ENCODE data around the gene TMEM134. TPM values are rescaled to one million over a fixed set of nuclear protein-coding genes. Genes with fewer than 3 reads are reported as not detected.
"Not testable (repeated sequence)": the region's sequence is repeated elsewhere in the genome, so short reads cannot be mapped to it uniquely, and the experiment has no call there.

The TMEM134 gene
- total and polyA plus RNA-seq, 2 donors (not counting 3 experiments of a cell fraction or from before 2014, with no cell fraction given): 33.4 to 207 TPM

DNA sequence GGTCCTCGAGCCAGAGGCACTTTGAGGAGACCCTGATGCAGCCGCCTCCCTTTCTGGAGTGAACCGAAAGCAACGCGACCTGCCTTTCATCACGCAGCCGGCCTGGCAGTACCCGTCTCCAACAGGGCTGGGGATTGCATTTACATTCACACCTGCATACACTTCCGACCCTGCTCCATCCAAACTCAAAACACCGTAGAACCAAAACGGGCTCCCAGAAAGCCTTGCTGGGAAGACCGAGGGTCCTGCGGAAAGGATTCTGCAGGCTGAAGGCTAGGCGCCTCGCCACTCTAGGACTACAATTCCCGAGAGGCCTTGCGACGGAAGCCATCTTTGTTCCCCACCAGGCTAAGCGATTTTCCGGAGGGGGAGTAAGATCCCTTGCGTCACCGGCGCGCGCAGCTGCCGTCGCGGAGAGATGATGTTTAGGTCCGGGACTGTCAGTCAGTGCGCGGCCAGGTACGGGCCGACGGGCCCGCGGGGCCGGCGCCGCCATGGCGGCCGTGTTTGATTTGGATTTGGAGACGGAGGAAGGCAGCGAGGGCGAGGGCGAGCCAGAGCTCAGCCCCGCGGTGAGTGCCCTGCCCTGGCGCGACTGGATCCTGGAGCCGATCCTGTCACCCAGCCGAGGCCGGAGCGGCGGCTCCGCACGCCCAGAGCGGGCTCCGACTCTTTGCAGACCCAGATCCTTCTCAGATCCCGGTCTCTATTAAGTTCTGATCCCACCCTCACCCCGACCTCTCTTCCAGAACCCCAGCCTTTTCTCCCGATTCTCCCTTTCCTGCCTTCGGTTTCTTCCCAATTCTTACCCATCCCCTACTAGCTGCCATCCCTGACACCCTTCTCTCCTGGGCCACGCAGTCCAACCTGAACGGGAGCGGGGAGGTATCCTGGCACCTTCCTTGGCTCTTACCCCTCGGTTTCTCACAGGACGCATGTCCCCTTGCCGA, 40.7 kb downstream of the TMEM134 start, which contains the start of gene RPS6KB2:
TSS of gene RPS6KB2 (plus strand) at position 443 of the 950 bp plus-strand sequence. CDS start at position 495, 52 bp downstream.
- intact Hi-C loops (cut with micrococcal nuclease) (loop anchor here (1.0 to 2.0 kb wide), 3 partner anchors 15 to 78 kb away; partner anchors contain the start of genes CORO1B and TMEM134), dilution Hi-C loops (cut with MboI; ENCODE audit: extremely low pct_ligation_motif_present, low sequenced_read_pairs) (no loop called here)
- Histone ChIP-seq H3K27ac (ENCODE audit: insufficient read depth, low read depth, low read length) (peak within 1 kb of the TSS; percentile 38), H3K9me1 (replicated peaks; ENCODE audit: control insufficient read depth, extremely low read depth, insufficient read depth, low read length) (no peaks in the 10 kb centered on the region), H4K20me1 (replicated peaks; ENCODE audit: control insufficient read depth, extremely low read depth, insufficient read depth, low read length) (no peaks in the 10 kb centered on the region), H3K9ac (replicated peaks; ENCODE audit: extremely low read depth, insufficient read depth, low read length) (peak within 1 kb of the TSS; percentile 66), H2AFZ (ENCODE audit: low read depth, low read length) (peak within 1 kb of the TSS; percentile 70), H3K27me3 (ENCODE audit: control insufficient read depth in 2 of 2, insufficient read depth in 2 of 2, low read length in 2 of 2) (no peaks in the 10 kb centered on the region), H3K79me2 (ENCODE audit: control insufficient read depth, insufficient read depth, low read length) (peaks cover 10% of the 10 kb centered on the region), H3K4me2 (ENCODE audit: insufficient read depth, low read length) (peak within 1 kb of the TSS; percentile 49), H3K4me3 (replicated peaks in 1 of 3; ENCODE audit: insufficient read depth in 1 of 3, low read depth in 1 of 3, low read length in 3 of 3) (peak within 1 kb of the TSS; percentile 46 to 91 (median 75)), H3K9me3 (replicated peaks; ENCODE audit: control insufficient read depth, insufficient read depth, low read length) (no peaks in the 10 kb centered on the region), H3K4me1 (ENCODE audit: control insufficient read depth, extremely low read depth, insufficient read depth, low read length) (no peaks in the 10 kb centered on the region), H3K36me3 (ENCODE audit: control insufficient read depth in 2 of 2, extremely low read depth in 1 of 2, insufficient read depth in 2 of 2, low read length in 2 of 2) (peaks cover 0 to 16% of the 10 kb centered on the region in 2 experiments)
- POLR2A ChIA-PET: no interaction called here
- TSS peak; percentile 50 for BruUV-seq (replicated peaks)
- FAIRE-seq: peak; percentile 94
- TF ChIP-seq JUN (IDR thresholded peaks at IDR 0.05; ENCODE audit: borderline replicate concordance, insufficient read depth, insufficient read length, low read depth) (no peak), POLR2A (IDR thresholded peaks at IDR 0.05; ENCODE audit: low read depth, low read length) (peak; percentile 96), POLR2AphosphoS5 (IDR thresholded peaks at IDR 0.05; ENCODE audit: insufficient read depth, low read depth, low read length) (peak; percentile 98), EZH2 (IDR thresholded peaks at IDR 0.05; ENCODE audit: borderline replicate concordance, low read depth, low read length, severe bottlenecking) (no peak), MYC (IDR thresholded peaks at IDR 0.05; ENCODE audit: low read depth, low read length) (no peak), FOS (IDR thresholded peaks at IDR 0.05; ENCODE audit: borderline replicate concordance, insufficient read depth, low read length) (no peak), GATA2 (IDR thresholded peaks at IDR 0.05; ENCODE audit: insufficient read depth, insufficient read length, low read depth, low read length) (no peak)
- TF ChIP-seq, protein P1, sequence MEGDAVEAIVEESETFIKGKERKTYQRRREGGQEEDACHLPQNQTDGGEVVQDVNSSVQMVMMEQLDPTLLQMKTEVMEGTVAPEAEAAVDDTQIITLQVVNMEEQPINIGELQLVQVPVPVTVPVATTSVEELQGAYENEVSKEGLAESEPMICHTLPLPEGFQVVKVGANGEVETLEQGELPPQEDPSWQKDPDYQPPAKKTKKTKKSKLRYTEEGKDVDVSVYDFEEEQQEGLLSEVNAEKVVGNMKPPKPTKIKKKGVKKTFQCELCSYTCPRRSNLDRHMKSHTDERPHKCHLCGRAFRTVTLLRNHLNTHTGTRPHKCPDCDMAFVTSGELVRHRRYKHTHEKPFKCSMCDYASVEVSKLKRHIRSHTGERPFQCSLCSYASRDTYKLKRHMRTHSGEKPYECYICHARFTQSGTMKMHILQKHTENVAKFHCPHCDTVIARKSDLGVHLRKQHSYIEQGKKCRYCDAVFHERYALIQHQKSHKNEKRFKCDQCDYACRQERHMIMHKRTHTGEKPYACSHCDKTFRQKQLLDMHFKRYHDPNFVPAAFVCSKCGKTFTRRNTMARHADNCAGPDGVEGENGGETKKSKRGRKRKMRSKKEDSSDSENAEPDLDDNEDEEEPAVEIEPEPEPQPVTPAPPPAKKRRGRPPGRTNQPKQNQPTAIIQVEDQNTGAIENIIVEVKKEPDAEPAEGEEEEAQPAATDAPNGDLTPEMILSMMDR (IDR thresholded peaks at IDR 0.05; ENCODE audit: extremely low read depth in 1 of 2, insufficient read depth in 1 of 2, low read depth in 1 of 2, low read length in 2 of 2): no peak
- TF ChIP-seq, protein P2, sequence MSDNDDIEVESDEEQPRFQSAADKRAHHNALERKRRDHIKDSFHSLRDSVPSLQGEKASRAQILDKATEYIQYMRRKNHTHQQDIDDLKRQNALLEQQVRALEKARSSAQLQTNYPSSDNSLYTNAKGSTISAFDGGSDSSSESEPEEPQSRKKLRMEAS (IDR thresholded peaks at IDR 0.05; ENCODE audit: insufficient read depth, insufficient read length): no peak
- DNase-seq (ENCODE audit: low read depth, low spot score): peak; percentile 98
- CTCF ChIA-PET: interaction anchor here (1.8 kb wide), 1 partner anchor 27 kb away, joined by 8 read pairs; the partner anchor contains the start of gene PPP1CA

DNA sequence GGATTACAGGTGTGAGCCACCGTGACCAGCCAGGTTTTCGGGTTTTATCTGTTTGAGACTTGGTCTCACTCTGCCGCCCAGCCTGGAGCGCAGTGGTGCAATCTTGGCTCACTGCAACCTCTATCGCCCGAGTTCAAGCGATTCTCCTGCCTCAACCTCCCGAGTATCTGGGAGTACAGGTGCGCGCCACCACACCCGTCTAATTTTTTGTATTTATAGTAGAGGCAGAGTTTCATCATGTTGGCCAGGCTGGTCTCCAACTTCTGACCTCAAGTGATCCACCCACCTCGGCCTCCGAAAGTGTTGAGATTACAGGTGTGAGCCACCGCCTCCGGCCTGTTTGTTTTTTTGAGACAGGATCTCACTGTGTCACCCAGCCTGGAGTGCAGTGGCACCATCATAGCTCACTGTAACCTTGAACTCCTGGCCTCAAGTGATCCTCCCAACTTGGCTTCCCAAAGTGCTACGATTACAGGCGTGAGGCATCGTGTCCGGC, 41.6 kb downstream of the TMEM134 start:
- H3K4me1 ChIP-seq (ENCODE audit: control insufficient read depth, extremely low read depth, insufficient read depth, low read length); POLR2A ChIA-PET; H3K27ac ChIP-seq (ENCODE audit: insufficient read depth, low read depth, low read length); dilution Hi-C loops (cut with MboI; ENCODE audit: extremely low pct_ligation_motif_present, low sequenced_read_pairs); H3K9me1 ChIP-seq (replicated peaks; ENCODE audit: control insufficient read depth, extremely low read depth, insufficient read depth, low read length); BruUV-seq (replicated peaks); intact Hi-C loops (cut with micrococcal nuclease); DNase-seq (ENCODE audit: low read depth, low spot score); H4K20me1 ChIP-seq (replicated peaks; ENCODE audit: control insufficient read depth, extremely low read depth, insufficient read depth, low read length); H3K36me3 ChIP-seq (ENCODE audit: control insufficient read depth in 2 of 2, extremely low read depth in 1 of 2, insufficient read depth in 2 of 2, low read length in 2 of 2); FAIRE-seq; H3K27me3 ChIP-seq (ENCODE audit: control insufficient read depth in 2 of 2, insufficient read depth in 2 of 2, low read length in 2 of 2); H3K9me3 ChIP-seq (replicated peaks; ENCODE audit: control insufficient read depth, insufficient read depth, low read length): not testable (repeated sequence)
- Histone ChIP-seq H2AFZ (ENCODE audit: low read depth, low read length) (peak overlapping the region; percentile 70), H3K4me3 (replicated peaks in 1 of 3; ENCODE audit: insufficient read depth in 1 of 3, low read depth in 1 of 3, low read length in 3 of 3) (peak overlapping the region in 2 of 3 experiments; percentile 75 to 91), H3K4me2 (ENCODE audit: insufficient read depth, low read length) (peak overlapping the region; percentile 35), H3K79me2 (ENCODE audit: control insufficient read depth, insufficient read depth, low read length) (peaks cover 10% of the 10 kb centered on the region), H3K9ac (replicated peaks; ENCODE audit: extremely low read depth, insufficient read depth, low read length) (peak overlapping the region; percentile 6)
- CTCF ChIA-PET: interaction anchor here (1.3 kb wide), 1 partner anchor 26 kb away, joined by 6 read pairs; the partner anchor contains the start of gene PPP1CA
